Measurements from ENCODE around the gene TCTN2.
A peak's percentile ranks its signal among the peaks of the same experiment; 100 is the strongest.

TCTN2 gene

DNA sequence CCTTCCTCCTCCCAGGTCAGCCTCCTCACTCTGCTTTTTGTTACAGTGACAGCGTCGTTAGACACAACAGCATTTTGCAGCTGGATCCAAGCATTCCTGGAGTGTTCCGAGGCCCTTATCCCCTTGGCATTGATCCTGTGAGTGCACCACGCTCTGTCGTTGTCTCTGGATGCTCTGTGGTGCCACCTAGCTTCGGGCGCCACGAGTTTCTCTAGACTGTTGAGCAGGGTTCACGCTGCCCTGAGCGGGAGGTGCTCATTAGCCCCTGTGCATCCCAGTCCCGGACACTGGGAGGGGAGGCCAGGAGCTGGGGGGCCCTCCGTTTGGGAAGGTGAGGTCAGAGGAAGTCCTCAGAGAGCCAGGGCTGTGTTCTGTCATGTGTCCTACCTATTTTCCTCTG lies 73.9 kb downstream of the TCTN2 start:
- no peak for DNase-seq

DNA sequence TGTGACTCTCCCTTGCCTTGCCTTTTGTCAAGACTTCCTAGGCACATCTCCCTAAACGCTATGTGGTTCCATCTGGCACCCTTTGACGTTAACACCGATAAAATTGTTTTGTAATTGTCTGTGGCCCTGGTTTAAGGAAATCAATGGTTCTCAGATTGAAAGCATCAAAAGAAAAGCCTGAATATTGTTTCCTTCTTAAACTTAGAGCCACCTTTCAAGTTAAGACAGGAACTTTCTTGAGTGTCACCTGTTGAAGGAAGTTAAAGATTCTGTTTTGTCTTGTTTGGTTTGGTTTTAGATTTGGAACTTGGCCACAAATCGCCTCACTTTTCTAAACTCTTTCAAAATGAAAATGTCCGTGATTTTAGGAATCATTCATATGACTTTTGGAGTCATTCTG lies 76.4 kb downstream of the TCTN2 start:
- no peak for DNase-seq

DNA sequence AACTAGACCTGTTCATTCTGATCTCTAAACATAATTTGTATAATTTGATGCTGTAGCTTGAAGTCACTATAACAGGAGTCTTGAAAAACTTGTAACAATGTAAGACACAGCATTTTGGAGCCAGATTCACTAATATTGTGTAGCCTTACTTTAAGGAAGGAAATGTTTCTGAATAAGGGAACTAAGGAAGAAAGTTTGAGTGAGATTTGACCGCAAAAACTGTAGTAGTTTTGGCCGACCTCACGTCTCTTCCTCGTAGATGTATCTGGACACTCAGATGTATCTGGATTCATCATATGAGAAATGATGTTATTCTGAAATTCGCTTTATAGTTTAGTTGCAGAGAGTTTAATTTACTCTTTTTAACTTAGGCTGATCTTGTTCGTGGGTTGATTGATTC lies 77.2 kb downstream of the TCTN2 start:
- DNase-seq = peak; percentile 60 to 72

DNA sequence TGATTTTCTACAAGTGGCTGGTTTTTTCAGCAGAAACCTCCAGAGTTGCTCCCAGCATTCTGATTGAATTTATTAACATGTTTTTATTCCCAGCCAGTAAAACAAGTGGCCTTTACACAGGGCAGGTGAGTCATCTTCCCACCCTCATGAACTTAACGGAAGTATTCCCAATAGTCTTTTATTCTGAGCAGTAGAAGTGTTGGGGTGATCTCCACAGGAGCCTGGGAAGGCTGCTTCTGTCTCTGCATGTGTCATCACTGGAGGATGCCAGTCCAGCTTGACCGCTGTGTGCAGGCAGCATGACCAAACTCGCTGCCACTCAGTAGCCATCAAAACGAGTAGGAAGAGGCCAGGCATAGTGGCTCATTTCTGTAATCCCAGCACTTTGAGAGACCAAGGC lies 77.7 kb downstream of the TCTN2 start:
- DNase-seq = no peak

DNA sequence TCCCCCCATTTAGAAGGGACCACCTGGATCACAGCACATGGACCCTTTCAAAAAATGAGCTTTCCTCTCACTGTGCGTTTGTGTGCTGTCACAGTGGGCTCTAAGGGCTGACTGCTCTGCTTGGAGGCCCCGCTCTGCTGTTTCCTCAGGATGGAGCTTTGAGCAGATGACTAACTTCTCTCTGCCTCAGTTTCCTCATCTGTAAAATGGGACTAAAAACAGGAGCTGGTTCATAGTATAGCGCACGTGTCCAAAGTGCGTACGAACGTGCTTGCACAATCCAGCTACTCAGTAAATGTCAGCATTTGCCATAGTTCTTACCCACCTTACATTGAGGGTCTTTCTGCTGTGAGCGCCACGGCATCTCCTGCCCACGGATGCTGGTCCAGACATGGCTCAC lies 78.4 kb downstream of the TCTN2 start:
- DNase-seq = no peak

DNA sequence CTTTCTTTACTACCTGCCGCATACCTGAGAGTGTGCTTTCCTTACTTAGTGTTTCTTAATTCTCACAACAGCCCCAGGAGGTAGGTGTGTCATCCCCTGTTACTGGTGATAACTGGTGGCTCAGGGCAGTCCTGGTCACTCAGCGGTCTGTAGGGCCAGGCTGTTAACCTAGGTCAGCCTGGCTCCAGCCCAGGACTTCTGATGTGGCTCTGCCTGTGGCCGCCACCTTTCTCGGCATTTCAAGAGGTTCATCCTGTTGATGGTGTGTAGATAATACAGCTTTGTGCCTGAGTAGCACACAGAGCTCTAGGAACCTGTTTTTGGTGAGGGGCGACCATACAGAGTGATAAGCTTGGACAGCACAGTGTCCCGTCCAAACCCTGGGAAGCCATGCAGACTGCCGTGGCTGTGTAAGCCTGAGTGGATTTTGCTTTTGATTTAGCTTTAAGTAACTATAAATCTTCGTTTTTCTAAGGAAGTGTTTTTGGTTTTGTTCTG lies 79.3 kb downstream of the TCTN2 start:
- DNase-seq = no peak

DNA sequence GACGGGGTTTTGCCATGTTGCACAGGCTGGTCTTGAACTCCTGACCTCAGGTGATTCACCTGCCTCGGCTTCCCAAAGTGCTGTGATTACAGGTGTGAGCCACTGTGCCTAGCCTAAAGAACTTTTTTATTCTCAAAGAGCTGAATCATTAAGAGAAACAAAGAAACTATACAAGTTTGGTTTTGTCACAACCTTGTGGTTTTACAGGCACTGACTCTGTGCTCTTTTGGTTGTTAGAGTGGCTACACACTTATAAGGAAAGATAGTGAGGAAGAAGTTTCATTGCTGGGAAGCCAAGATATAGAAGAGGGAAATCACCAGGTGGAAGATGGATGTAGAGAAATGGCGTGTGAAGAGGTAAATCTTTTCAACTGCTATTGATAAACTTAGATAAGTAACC lies 81.1 kb downstream of the TCTN2 start:
- DNase-seq = no peak

DNA sequence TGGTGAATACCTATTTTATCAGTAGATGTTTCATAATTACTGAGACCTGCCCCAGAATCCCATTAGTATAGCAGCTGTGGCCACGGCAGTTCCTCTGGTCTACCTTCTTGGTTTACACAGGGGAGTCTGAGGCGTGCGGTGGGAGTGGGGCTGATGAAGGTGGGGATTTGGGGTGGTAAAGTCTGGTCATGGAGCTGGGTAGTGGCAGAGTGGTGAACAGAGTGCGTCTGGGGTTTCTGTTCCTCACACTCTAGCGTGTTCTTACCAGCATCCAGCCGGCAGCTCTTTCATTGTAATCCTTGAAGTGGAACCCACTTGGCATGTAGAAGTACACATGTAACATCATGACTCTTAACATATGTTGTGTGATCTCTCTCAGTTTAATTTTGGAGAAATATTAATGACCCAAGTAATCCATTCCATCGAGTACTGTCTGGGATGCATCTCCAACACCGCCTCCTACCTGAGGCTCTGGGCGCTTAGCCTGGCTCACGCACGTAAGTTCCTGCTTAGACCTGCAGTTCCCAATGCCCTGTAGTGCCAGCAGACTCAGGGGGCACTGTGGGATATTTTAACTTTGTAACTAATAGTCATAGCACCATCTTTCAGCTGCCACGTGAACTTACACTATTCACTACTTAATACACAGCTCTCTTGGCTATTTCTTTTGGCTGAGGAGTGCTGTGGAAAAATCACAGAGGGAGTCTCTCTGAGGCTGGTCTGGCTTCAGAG lies 83.3 kb downstream of the TCTN2 start:
- DNase-seq = no peak

DNA sequence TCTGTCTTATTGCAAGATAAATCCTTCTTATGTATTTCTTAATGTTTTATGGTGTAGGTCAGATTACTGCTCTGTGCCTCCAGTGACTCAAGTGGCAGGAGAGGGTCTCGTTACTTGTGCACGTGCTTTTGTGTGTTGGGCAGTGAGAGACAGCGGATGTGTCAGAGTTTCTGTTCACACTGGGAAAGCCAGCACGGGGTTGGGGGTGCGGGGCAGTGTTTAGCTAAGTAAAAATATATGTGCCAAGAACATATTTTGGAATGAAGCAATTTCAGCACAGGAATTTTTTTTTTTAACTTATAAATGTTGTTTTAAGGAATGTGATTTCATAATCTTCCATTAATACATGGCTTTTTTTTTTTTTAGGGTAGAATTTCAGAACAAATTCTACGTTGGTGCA lies 86.6 kb downstream of the TCTN2 start:
- no peak for DNase-seq

Measured in AML-193 (cell line).